ENCODE data around the gene NAALADL2. TPM values are rescaled to one million over a fixed set of nuclear protein-coding genes. Genes with fewer than 3 reads are reported as not detected.
"Not testable (repeated sequence)": the region's sequence is repeated elsewhere in the genome, so short reads cannot be mapped to it uniquely, and the experiment has no call there.

NAALADL2 gene
- polyA plus RNA-seq, 3 donors, result 17.2 to 18.3 (median 17.5) TPM

GRCh38 chr3:175271465-175271864, 412.3 kb downstream of the NAALADL2 start:
- not testable (repeated sequence) for DNase-seq (ENCODE audit: extremely low read depth in 1 of 11, low read depth in 9 of 11, low spot score in 4 of 11)

GRCh38 chr3:175272392-175272791, 413.3 kb downstream of the NAALADL2 start:
- no peak for DNase-seq (ENCODE audit: extremely low read depth in 1 of 11, low read depth in 9 of 11, low spot score in 4 of 11)

GRCh38 chr3:175273573-175273972, 414.4 kb downstream of the NAALADL2 start:
- DNase-seq (ENCODE audit: extremely low read depth in 1 of 11, low read depth in 9 of 11, low spot score in 4 of 11), result no peak

GRCh38 chr3:175274056-175274455, 414.9 kb downstream of the NAALADL2 start:
- DNase-seq (ENCODE audit: extremely low read depth in 1 of 11, low read depth in 9 of 11, low spot score in 4 of 11), result no peak

GRCh38 chr3:175274474-175275218, 415.5 kb downstream of the NAALADL2 start:
- DNase-seq (ENCODE audit: extremely low read depth in 1 of 11, low read depth in 9 of 11, low spot score in 4 of 11), result no peak

GRCh38 chr3:175278680-175279079, 419.5 kb downstream of the NAALADL2 start:
- DNase-seq (ENCODE audit: extremely low read depth in 1 of 11, low read depth in 9 of 11, low spot score in 4 of 11), result no peak

GRCh38 chr3:175279457-175279856, 420.3 kb downstream of the NAALADL2 start:
- no peak for DNase-seq (ENCODE audit: extremely low read depth in 1 of 11, low read depth in 9 of 11, low spot score in 4 of 11)

GRCh38 chr3:175279911-175280310, 420.8 kb downstream of the NAALADL2 start:
- no peak for DNase-seq (ENCODE audit: extremely low read depth in 1 of 11, low read depth in 9 of 11, low spot score in 4 of 11)

- no peak for DNase-seq (ENCODE audit: extremely low read depth in 1 of 11, low read depth in 9 of 11, low spot score in 4 of 11)
Observed at GRCh38 chr3:175287361-175287963, 428.3 kb downstream of the NAALADL2 start.

GRCh38 chr3:175288621-175289020, 429.5 kb downstream of the NAALADL2 start:
- peak in 6 of 11 donors; percentile 4 to 22 (median 16) for DNase-seq (ENCODE audit: extremely low read depth in 1 of 11, low read depth in 9 of 11, low spot score in 4 of 11)

GRCh38 chr3:175294793-175295192, 435.7 kb downstream of the NAALADL2 start:
- no peak for DNase-seq (ENCODE audit: extremely low read depth in 1 of 11, low read depth in 9 of 11, low spot score in 4 of 11)

GRCh38 chr3:175295248-175296130, 436.4 kb downstream of the NAALADL2 start:
- DNase-seq (ENCODE audit: extremely low read depth in 1 of 11, low read depth in 9 of 11, low spot score in 4 of 11), result no peak

- no peak for DNase-seq (ENCODE audit: extremely low read depth in 1 of 11, low read depth in 9 of 11, low spot score in 4 of 11)
Observed at GRCh38 chr3:175297216-175297615, 438.1 kb downstream of the NAALADL2 start.

GRCh38 chr3:175301741-175302140, 442.6 kb downstream of the NAALADL2 start:
- DNase-seq (ENCODE audit: extremely low read depth in 1 of 11, low read depth in 9 of 11, low spot score in 4 of 11), result no peak

GRCh38 chr3:175304404-175304803, 445.3 kb downstream of the NAALADL2 start:
- no peak for DNase-seq (ENCODE audit: extremely low read depth in 1 of 11, low read depth in 9 of 11, low spot score in 4 of 11)

GRCh38 chr3:175307642-175308041, 448.5 kb downstream of the NAALADL2 start:
- DNase-seq (ENCODE audit: extremely low read depth in 1 of 11, low read depth in 9 of 11, low spot score in 4 of 11), result no peak

GRCh38 chr3:175308097-175308496, 449.0 kb downstream of the NAALADL2 start:
- no peak for DNase-seq (ENCODE audit: extremely low read depth in 1 of 11, low read depth in 9 of 11, low spot score in 4 of 11)

- no peak for DNase-seq (ENCODE audit: extremely low read depth in 1 of 11, low read depth in 9 of 11, low spot score in 4 of 11)
Observed at GRCh38 chr3:175310046-175310445, 450.9 kb downstream of the NAALADL2 start.

- no peak for DNase-seq (ENCODE audit: extremely low read depth in 1 of 11, low read depth in 9 of 11, low spot score in 4 of 11)
Observed at GRCh38 chr3:175311404-175311803, 452.3 kb downstream of the NAALADL2 start.

- no peak for DNase-seq (ENCODE audit: extremely low read depth in 1 of 11, low read depth in 9 of 11, low spot score in 4 of 11)
Observed at GRCh38 chr3:175311946-175312345, 452.8 kb downstream of the NAALADL2 start.
